ENCODE results near the gene SPATA31C1. TPM values are rescaled to one million over a fixed set of nuclear protein-coding genes. Genes with fewer than 3 reads are reported as not detected.

SPATA31C1 gene
- total and polyA plus RNA-seq, 2 experiments from 2014 or later = not detected

GRCh38 chr9:87873607-87874303 lies 44.0 kb upstream of the SPATA31C1 start:
- TF ChIP-seq CTCF (IDR thresholded peaks at IDR 0.05; ENCODE audit: low read depth, low read length) = no peak
- H3K36me3 ChIP-seq = no peaks in the 10 kb centered on the region
- DNase-seq (ENCODE audit: low read depth in 1 of 2, low spot score in 1 of 2) = no peak
- H3K4me1 ChIP-seq (ENCODE audit: low read depth) = peaks cover 8% of the 10 kb centered on the region
- no peaks in the 10 kb centered on the region for H3K9me3 ChIP-seq (ENCODE audit: low read depth)
- H3K4me3 ChIP-seq = no peak overlapping the region
- no peaks in the 10 kb centered on the region for H3K27me3 ChIP-seq
- H3K27ac ChIP-seq = no peak overlapping the region

GRCh38 chr9:87874304-87874623 lies 43.5 kb upstream of the SPATA31C1 start:
- no peak overlapping the region for H3K27ac ChIP-seq
- H3K9me3 ChIP-seq (ENCODE audit: low read depth) = no peaks in the 10 kb centered on the region
- H3K36me3 ChIP-seq = no peaks in the 10 kb centered on the region
- TF ChIP-seq CTCF (IDR thresholded peaks at IDR 0.05; ENCODE audit: low read depth, low read length) = no peak
- H3K4me1 ChIP-seq (ENCODE audit: low read depth) = peaks cover 8% of the 10 kb centered on the region
- H3K27me3 ChIP-seq = no peaks in the 10 kb centered on the region
- no peak overlapping the region for H3K4me3 ChIP-seq
- peak in 1 of 2 donors; percentile 6 for DNase-seq (ENCODE audit: low read depth in 1 of 2, low spot score in 1 of 2)

GRCh38 chr9:87875060-87875459 lies 42.7 kb upstream of the SPATA31C1 start:
- H3K36me3 ChIP-seq = no peaks in the 10 kb centered on the region
- peaks cover 8% of the 10 kb centered on the region for H3K4me1 ChIP-seq (ENCODE audit: low read depth)
- no peak overlapping the region for H3K27ac ChIP-seq
- no peaks in the 10 kb centered on the region for H3K27me3 ChIP-seq
- no peak for DNase-seq (ENCODE audit: low read depth in 1 of 2, low spot score in 1 of 2)
- H3K9me3 ChIP-seq (ENCODE audit: low read depth) = no peaks in the 10 kb centered on the region
- H3K4me3 ChIP-seq = no peak overlapping the region
- TF ChIP-seq CTCF (IDR thresholded peaks at IDR 0.05; ENCODE audit: low read depth, low read length) = no peak

- Histone ChIP-seq H3K4me3 (no peak overlapping the region), H3K27me3 (no peaks in the 10 kb centered on the region), H3K36me3 (no peaks in the 10 kb centered on the region), H3K4me1 (ENCODE audit: low read depth) (peaks cover 8% of the 10 kb centered on the region), H3K27ac (no peak overlapping the region), H3K9me3 (ENCODE audit: low read depth) (no peaks in the 10 kb centered on the region)
- TF ChIP-seq CTCF (IDR thresholded peaks at IDR 0.05; ENCODE audit: low read depth, low read length) = no peak
- no peak for DNase-seq (ENCODE audit: low read depth in 1 of 2, low spot score in 1 of 2)
Measured at GRCh38 chr9:87875831-87876545, 41.8 kb upstream of the SPATA31C1 start.

- H3K27me3 ChIP-seq = no peaks in the 10 kb centered on the region
- no peak for TF ChIP-seq CTCF (IDR thresholded peaks at IDR 0.05; ENCODE audit: low read depth, low read length)
- no peak for DNase-seq (ENCODE audit: low read depth in 1 of 2, low spot score in 1 of 2)
- H3K9me3 ChIP-seq (ENCODE audit: low read depth) = no peaks in the 10 kb centered on the region
- H3K27ac ChIP-seq = no peak overlapping the region
- H3K4me3 ChIP-seq = no peak overlapping the region
- H3K36me3 ChIP-seq = no peaks in the 10 kb centered on the region
- H3K4me1 ChIP-seq (ENCODE audit: low read depth) = peaks cover 8% of the 10 kb centered on the region
Measured at GRCh38 chr9:87876708-87877107, 41.1 kb upstream of the SPATA31C1 start.

Measured in cardiac muscle cell (in vitro differentiated cells and primary cell).